Natural killer cell (primary cell): ENCODE measurements around the gene PHLDB2. TPM values are rescaled to one million over a fixed set of nuclear protein-coding genes. Genes with fewer than 3 reads are reported as not detected.
A peak's percentile ranks its signal among the peaks of the same experiment; 100 is the strongest.

Experiments used
- ATAC-seq, 3 donors: fragments of 150-1000 bp in 2 of 3; fragments of 200-7000 bp in 1 of 3; cut with Tn5 transposase; 1 replicate in 1 of 3; 2 replicates in 2 of 3; pipeline ENCODE4 v1.10.0; 2021; ENCODE audit warnings: mild to moderate bottlenecking in 2 of 3, moderate library complexity in 2 of 3
- DNase-seq, 2 donors: peaks; one replicate each; pipeline versions ENCODE4 v3.0.0 to v3.0.0-alpha.2; 2013 to 2021; ENCODE audit warnings: mixed read lengths in 1 of 2
- H3K27ac ChIP-seq: one replicate; pipeline ENCODE4 v1.5.1; 2013; ENCODE audit warnings: mild to moderate bottlenecking, low read length
- H3K27me3 ChIP-seq: one replicate; pipeline ENCODE4 v1.6.1; 2013; ENCODE audit warnings: low read length; ENCODE audit not compliant: control insufficient read depth, insufficient read depth
- H3K36me3 ChIP-seq: one replicate; pipeline ENCODE4 v1.6.1; 2013; ENCODE audit warnings: low read length; ENCODE audit not compliant: control insufficient read depth, insufficient read depth
- H3K4me1 ChIP-seq: one replicate; pipeline ENCODE4 v1.6.1; 2013; ENCODE audit warnings: low read length; ENCODE audit not compliant: control insufficient read depth, insufficient read depth
- H3K4me3 ChIP-seq: one replicate; pipeline ENCODE4 v1.5.1; 2013; ENCODE audit warnings: low read length
- H3K9me3 ChIP-seq: one replicate; pipeline ENCODE4 v1.6.1; 2013; ENCODE audit warnings: low read length; ENCODE audit not compliant: control insufficient read depth, insufficient read depth
- H3K27ac Mint-ChIP-seq, 2 donors: one replicate each; pipeline ENCODE4 v1.8.0; 2022; ENCODE audit warnings: mild to moderate bottlenecking in 2 of 2, mixed read lengths in 2 of 2, moderate library complexity in 1 of 2
- H3K27me3 Mint-ChIP-seq, 2 donors: one replicate each; pipeline ENCODE4 v1.8.0; 2022; ENCODE audit warnings: low read depth in 2 of 2, mixed read lengths in 2 of 2
- H3K36me3 Mint-ChIP-seq: one replicate; pipeline ENCODE4 v1.8.0; 2022; ENCODE audit warnings: mixed read lengths
- H3K4me1 Mint-ChIP-seq, 2 donors: one replicate each; pipeline ENCODE4 v1.8.0; 2022; ENCODE audit warnings: mixed read lengths in 2 of 2
- H3K4me3 Mint-ChIP-seq: one replicate; pipeline ENCODE4 v1.8.0; 2022; ENCODE audit warnings: mild to moderate bottlenecking, moderate library complexity, mixed read lengths
- H3K9me3 Mint-ChIP-seq, 2 donors: one replicate each; pipeline ENCODE4 v1.8.0; 2022; ENCODE audit warnings: mixed read lengths in 2 of 2
- CTCF ChIP-seq: fragments of 200-600 bp; IDR thresholded peaks from one replicate; pipeline ENCODE4 v1.8.0; 2022; ENCODE audit warnings: antibody characterized with exemption
- WGBS: methylation state at CpG from one replicate; pipeline ENCODE4 v1.1.7; 2013; ENCODE audit warnings: missing lambda C conversion rate; ENCODE audit not compliant: insufficient coverage; 5-methylcytosine and 5-hydroxymethylcytosine counted together
- intact Hi-C: fragments of 100-400 bp; cut with micrococcal nuclease; formaldehyde crosslinking; loops from one replicate; pipeline ENCODE4 v1.14.2; 2022
- total RNA-seq, 4 donors: library from RNA; stranded (reverse); fragments of 120-200 nt in 1 of 4; gene quantifications; one replicate each; pipeline versions ENCODE4 v1.2.3 to v1.2.4, GENCODE V29; 2013 to 2022

Gene PHLDB2
- total RNA-seq, 3 donors from 2014 or later (not counting 1 experiment from before 2014, with no cell fraction given) = 63.3 to 93.4 (median 64.0) TPM

DNA sequence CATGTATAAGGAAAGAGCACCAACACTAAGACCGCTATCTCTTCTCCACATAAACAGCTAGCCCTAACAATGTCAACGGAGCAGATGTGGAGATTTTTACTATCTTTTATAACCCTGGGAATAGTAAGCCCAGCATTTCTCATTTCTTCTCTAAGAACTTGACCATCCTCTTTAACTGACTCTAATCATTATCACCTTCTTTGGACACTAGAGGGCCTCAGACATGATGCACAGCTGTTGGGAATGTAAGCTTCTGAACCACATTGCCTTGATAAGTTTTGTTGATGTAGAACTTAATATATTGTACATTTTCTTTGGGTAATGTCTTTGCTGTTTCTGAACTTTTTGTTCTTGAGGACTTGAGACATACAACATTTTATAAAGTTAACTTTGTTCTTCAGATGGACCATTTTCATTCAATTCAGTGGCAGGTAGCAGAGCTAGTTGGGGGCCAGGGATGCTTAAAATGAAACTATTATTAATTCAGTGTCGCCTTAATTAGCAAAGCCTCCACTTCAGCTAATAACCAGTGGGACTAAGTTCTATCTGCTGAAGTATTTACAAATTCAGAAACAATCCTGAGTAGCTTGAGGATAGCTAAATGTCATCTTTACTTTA lies 130.1 kb downstream of the PHLDB2 start:
- H3K4me1 Mint-ChIP-seq = peaks cover 20 to 28% of the 10 kb centered on the region in 2 donors
- no peaks in the 10 kb centered on the region for H3K27me3 Mint-ChIP-seq
- H3K36me3 Mint-ChIP-seq = peaks cover 24% of the 10 kb centered on the region
- Histone ChIP-seq H3K36me3 (peaks cover 51% of the 10 kb centered on the region), H3K27me3 (no peaks in the 10 kb centered on the region), H3K27ac (no peak overlapping the region), H3K4me3 (no peak overlapping the region), H3K4me1 (no peaks in the 10 kb centered on the region), H3K9me3 (no peaks in the 10 kb centered on the region)
- 80% methylated on average over 2 of the region's 3 CpGs for WGBS
- no peak overlapping the region for H3K27ac Mint-ChIP-seq
- DNase-seq = peak in 1 of 2 donors; percentile 66
- H3K9me3 Mint-ChIP-seq = no peaks in the 10 kb centered on the region
- peak; percentile 73 to 91 (median 87) for ATAC-seq
- intact Hi-C loops = loop anchor here (1.0 kb wide), 1 partner anchor 24 kb away; no protein-coding TSS in a partner anchor
- TF ChIP-seq CTCF = peak; percentile 75
- no peak overlapping the region for H3K4me3 Mint-ChIP-seq

GRCh38 chr3:111993038-111993437 lies 134.0 kb downstream of the PHLDB2 start:
- Histone ChIP-seq H3K4me3 (no peak overlapping the region), H3K9me3 (no peaks in the 10 kb centered on the region), H3K27ac (no peak overlapping the region), H3K4me1 (no peaks in the 10 kb centered on the region), H3K36me3 (peaks cover 32% of the 10 kb centered on the region), H3K27me3 (no peaks in the 10 kb centered on the region)
- Mint-ChIP-seq H3K27ac (no peak overlapping the region), H3K4me3 (no peak overlapping the region), H3K4me1 (peaks cover 4 to 7% of the 10 kb centered on the region in 2 donors), H3K9me3 (no peaks in the 10 kb centered on the region), H3K27me3 (peaks cover 3 to 9% of the 10 kb centered on the region in 2 donors), H3K36me3 (peaks cover 11% of the 10 kb centered on the region)
- intact Hi-C loops = no loop called here
- no peak for TF ChIP-seq CTCF
- ATAC-seq (no peak), DNase-seq (no peak)
- WGBS = 100% methylated on average over 1 of the region's 2 CpGs

- peak within 1 kb of the TSS in 1 of 2 donors; percentile 39 for H3K27ac Mint-ChIP-seq
- H3K4me3 Mint-ChIP-seq = peak within 1 kb of the TSS; percentile 87
- Histone ChIP-seq H3K27ac (no peak within 1 kb of the TSS), H3K9me3 (no peaks in the 10 kb centered on the region), H3K27me3 (no peaks in the 10 kb centered on the region), H3K4me3 (peak within 1 kb of the TSS; percentile 10), H3K4me1 (peaks cover 22% of the 10 kb centered on the region), H3K36me3 (no peaks in the 10 kb centered on the region)
- no peak for TF ChIP-seq CTCF
- no peaks in the 10 kb centered on the region for H3K9me3 Mint-ChIP-seq
- peak; percentile 50 to 68 (median 65) for ATAC-seq
- intact Hi-C loops = no loop called here
- H3K4me1 Mint-ChIP-seq = peaks cover 26 to 29% of the 10 kb centered on the region in 2 donors
- H3K36me3 Mint-ChIP-seq = no peaks in the 10 kb centered on the region
- peak in 1 of 2 donors; percentile 26 for DNase-seq
- WGBS = 19% methylated on average over 30 of the region's 30 CpGs
- peaks cover 12 to 24% of the 10 kb centered on the region in 2 donors for H3K27me3 Mint-ChIP-seq
These were observed 139.8 kb downstream of the PHLDB2 start, which contains the start of gene TAGLN3 for GRCh38 chr3:111998636-111999483. Gene TAGLN3, plus strand, starts transcription at chr3:111998922. Its CDS starts 501 bp downstream, at chr3:111999423.
